Neural progenitor cell (in vitro differentiated cells): ENCODE measurements around the gene PBX1. TPM values are rescaled to one million over a fixed set of nuclear protein-coding genes. Genes with fewer than 3 reads are reported as not detected.

Source experiments
- DNase-seq: peaks from one replicate; pipeline ENCODE4 v3.0.0-alpha.2; 2016; ENCODE audit warnings: low spot score
- H2AFZ ChIP-seq: fragments of 200-600 bp; sonication (generic); replicated peaks from 2 replicates; pipeline ENCODE4 v1.6.1; 2016; ENCODE audit warnings: antibody characterized with exemption
- H3F3A ChIP-seq: fragments of 200-600 bp; sonication (generic); 2 replicates; pipeline ENCODE4 v1.6.1; 2016; ENCODE audit warnings: antibody characterized with exemption, low read depth
- H3K27ac ChIP-seq: fragments of 200-600 bp; sonication (generic); 2 replicates; pipeline ENCODE4 v1.5.1; 2016; ENCODE audit warnings: mild to moderate bottlenecking
- H3K27me3 ChIP-seq: fragments of 200-600 bp; sonication (generic); 2 replicates; pipeline ENCODE4 v1.6.1; 2016; ENCODE audit warnings: mild to moderate bottlenecking, moderate library complexity
- H3K36me3 ChIP-seq: fragments of 200-600 bp; sonication (generic); 2 replicates; pipeline ENCODE4 v1.5.1; 2016
- H3K4me1 ChIP-seq: fragments of 200-600 bp; sonication (generic); 2 replicates; pipeline ENCODE4 v1.6.1; 2016; ENCODE audit warnings: mixed run types
- H3K4me2 ChIP-seq: fragments of 200-600 bp; sonication (generic); 2 replicates; pipeline ENCODE4 v1.6.1; 2016
- H3K4me3 ChIP-seq: fragments of 200-600 bp; sonication (generic); 2 replicates; pipeline ENCODE4 v1.5.1; 2016
- H3K79me2 ChIP-seq: fragments of 200-600 bp; sonication (generic); 2 replicates; pipeline ENCODE4 v1.6.1; 2016; ENCODE audit warnings: low read depth
- H3K9ac ChIP-seq: fragments of 200-600 bp; sonication (generic); 2 replicates; pipeline ENCODE4 v1.6.1; 2016
- H3K9me3 ChIP-seq: fragments of 200-600 bp; sonication (generic); 2 replicates; pipeline ENCODE4 v1.5.1; 2016; ENCODE audit warnings: low read depth
- H4K20me1 ChIP-seq: fragments of 200-600 bp; sonication (generic); 2 replicates; pipeline ENCODE4 v1.6.1; 2016; ENCODE audit warnings: low read depth
- H3K27ac Mint-ChIP-seq: 3 replicates; pipeline ENCODE4 v1.8.0; 2021; ENCODE audit warnings: mixed read lengths
- H3K27me3 Mint-ChIP-seq: 2 replicates; pipeline ENCODE4 v1.8.0; 2022; ENCODE audit warnings: low read depth, mild to moderate bottlenecking, inconsistent platforms, moderate library complexity, mixed read lengths; ENCODE audit not compliant: insufficient read depth
- H3K36me3 Mint-ChIP-seq: 3 replicates; pipeline ENCODE4 v1.8.0; 2021; ENCODE audit warnings: mixed read lengths
- H3K4me1 Mint-ChIP-seq: 3 replicates; pipeline ENCODE4 v1.8.0; 2021; ENCODE audit warnings: mixed read lengths
- H3K4me3 Mint-ChIP-seq: 3 replicates; pipeline ENCODE4 v1.8.0; 2021; ENCODE audit warnings: mild to moderate bottlenecking, moderate library complexity, mixed read lengths
- H3K9me3 Mint-ChIP-seq: 3 replicates; pipeline ENCODE4 v1.8.0; 2020; ENCODE audit warnings: mixed read lengths
- CTCF ChIP-seq: fragments of 200-600 bp; sonication (generic); IDR thresholded peaks from 2 replicates; pipeline ENCODE4 v1.5.1; 2017; ENCODE audit warnings: antibody characterized with exemption, mild to moderate bottlenecking
- EZH2 ChIP-seq: fragments of 200-600 bp; sonication (generic); IDR thresholded peaks from 2 replicates; pipeline ENCODE4 v1.6.1; 2017; ENCODE audit warnings: antibody characterized with exemption, mild to moderate bottlenecking, moderate library complexity
- EZH2phosphoT487 ChIP-seq: fragments of 200-600 bp; sonication (generic); IDR thresholded peaks from 2 replicates; pipeline ENCODE4 v1.6.1; 2017; ENCODE audit warnings: antibody characterized with exemption
- total RNA-seq: library from RNA; depleted of rRNA; stranded (reverse); fragments of >200 nt; gene quantifications from 2 replicates; pipeline ENCODE4 v1.2.3, GENCODE V29; 2015; ENCODE audit warnings: low replicate concordance

PBX1 gene
- total RNA-seq, 1 donor from 2014 or later: 91.1 TPM

GRCh38 chr1:164725401-164725800, 166.4 kb downstream of the PBX1 start:
- Mint-ChIP-seq H3K9me3 (peaks cover 5% of the 10 kb centered on the region), H3K36me3 (peaks cover 26% of the 10 kb centered on the region), H3K4me1 (peaks cover 37% of the 10 kb centered on the region), H3K4me3 (no peak overlapping the region), H3K27ac (no peak overlapping the region), H3K27me3 (peaks cover 2% of the 10 kb centered on the region)
- no peaks in the 10 kb centered on the region for H3K36me3 ChIP-seq
- H3K4me2 ChIP-seq: no peak overlapping the region
- peaks cover 96% of the 10 kb centered on the region for H3K79me2 ChIP-seq
- TF ChIP-seq CTCF (no peak), EZH2 (no peak), EZH2phosphoT487 (no peak)
- no peak overlapping the region for H3K4me3 ChIP-seq
- H3K4me1 ChIP-seq: peaks cover 14% of the 10 kb centered on the region
- H3K9me3 ChIP-seq: no peaks in the 10 kb centered on the region
- H3K27me3 ChIP-seq: no peaks in the 10 kb centered on the region
- no peak overlapping the region for H3K27ac ChIP-seq
- no peaks in the 10 kb centered on the region for H3F3A ChIP-seq
- no peak for DNase-seq
- peaks cover 26% of the 10 kb centered on the region for H4K20me1 ChIP-seq
- H3K9ac ChIP-seq: no peak overlapping the region
- no peak overlapping the region for H2AFZ ChIP-seq

DNA sequence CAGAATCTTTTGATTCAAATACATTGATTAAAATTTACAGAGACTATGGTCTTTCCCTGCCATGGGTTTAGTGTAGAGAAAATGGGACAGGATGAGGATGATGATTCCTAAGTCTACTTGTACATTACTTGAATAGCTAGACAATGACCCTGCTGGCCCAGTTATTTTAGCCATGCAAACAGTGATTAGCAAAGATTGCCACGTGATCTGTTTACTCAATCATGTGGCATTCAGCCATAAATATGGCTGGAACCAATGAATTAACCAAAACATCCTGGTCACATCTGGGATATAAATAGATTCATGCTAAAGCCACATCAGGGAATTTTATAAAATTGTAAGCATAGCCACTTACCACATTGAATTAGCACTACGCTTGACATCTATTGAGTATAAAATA, 167.3 kb downstream of the PBX1 start:
- no peak for DNase-seq
- no peaks in the 10 kb centered on the region for H3K27me3 ChIP-seq
- Mint-ChIP-seq H3K27ac (no peak overlapping the region), H3K4me1 (peaks cover 40% of the 10 kb centered on the region), H3K4me3 (no peak overlapping the region), H3K9me3 (peaks cover 5% of the 10 kb centered on the region), H3K36me3 (peaks cover 19% of the 10 kb centered on the region), H3K27me3 (no peaks in the 10 kb centered on the region)
- no peak overlapping the region for H3K4me2 ChIP-seq
- H3K9ac ChIP-seq: no peak overlapping the region
- no peak overlapping the region for H3K27ac ChIP-seq
- peaks cover 96% of the 10 kb centered on the region for H3K79me2 ChIP-seq
- H3F3A ChIP-seq: no peaks in the 10 kb centered on the region
- H3K4me1 ChIP-seq: peaks cover 20% of the 10 kb centered on the region
- no peaks in the 10 kb centered on the region for H3K36me3 ChIP-seq
- no peak overlapping the region for H3K4me3 ChIP-seq
- H4K20me1 ChIP-seq: peaks cover 34% of the 10 kb centered on the region
- TF ChIP-seq CTCF: no peak
- no peaks in the 10 kb centered on the region for H3K9me3 ChIP-seq
- H2AFZ ChIP-seq: no peak overlapping the region

DNA sequence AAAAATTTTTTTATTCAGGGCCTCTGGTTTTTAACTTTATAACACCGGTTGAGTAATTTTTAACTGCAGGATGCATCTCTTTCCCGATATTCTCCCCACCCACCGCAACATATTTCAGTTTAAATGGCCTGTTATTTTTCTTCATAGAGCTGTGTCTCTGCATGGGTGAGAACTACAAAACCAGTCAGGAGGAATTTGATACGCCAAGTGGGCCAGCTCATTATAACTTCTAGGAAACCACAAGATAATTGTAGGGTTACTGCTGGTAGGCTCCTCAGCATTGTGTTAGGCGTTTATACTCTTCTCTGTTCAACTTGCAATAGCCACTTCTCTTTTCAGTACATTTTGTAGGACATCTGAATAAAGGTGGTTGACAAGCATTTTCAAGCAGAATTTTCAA, 169.7 kb downstream of the PBX1 start:
- H3K4me3 Mint-ChIP-seq: no peak overlapping the region
- H3K27ac ChIP-seq: no peak overlapping the region
- H3F3A ChIP-seq: no peaks in the 10 kb centered on the region
- H3K4me1 ChIP-seq: peaks cover 26% of the 10 kb centered on the region
- no peak for TF ChIP-seq EZH2phosphoT487
- TF ChIP-seq CTCF: no peak
- TF ChIP-seq EZH2: no peak
- H3K36me3 ChIP-seq: no peaks in the 10 kb centered on the region
- H3K27me3 Mint-ChIP-seq: no peaks in the 10 kb centered on the region
- H3K4me3 ChIP-seq: no peak overlapping the region
- peaks cover 95% of the 10 kb centered on the region for H3K79me2 ChIP-seq
- no peak overlapping the region for H3K4me2 ChIP-seq
- no peaks in the 10 kb centered on the region for H3K27me3 ChIP-seq
- H3K36me3 Mint-ChIP-seq: peaks cover 20% of the 10 kb centered on the region
- no peak overlapping the region for H3K27ac Mint-ChIP-seq
- H2AFZ ChIP-seq: no peak overlapping the region
- peaks cover 2% of the 10 kb centered on the region for H3K9me3 Mint-ChIP-seq
- H3K9ac ChIP-seq: no peak overlapping the region
- H4K20me1 ChIP-seq: peaks cover 40% of the 10 kb centered on the region
- DNase-seq: no peak
- peaks cover 36% of the 10 kb centered on the region for H3K4me1 Mint-ChIP-seq
- no peaks in the 10 kb centered on the region for H3K9me3 ChIP-seq
